ENCODE measurements around the gene PLCB1. TPM values are rescaled to one million over a fixed set of nuclear protein-coding genes. Genes with fewer than 3 reads are reported as not detected.

Gene PLCB1
- total RNA-seq, 1 experiment from 2014 or later, result 11.3 TPM

DNA sequence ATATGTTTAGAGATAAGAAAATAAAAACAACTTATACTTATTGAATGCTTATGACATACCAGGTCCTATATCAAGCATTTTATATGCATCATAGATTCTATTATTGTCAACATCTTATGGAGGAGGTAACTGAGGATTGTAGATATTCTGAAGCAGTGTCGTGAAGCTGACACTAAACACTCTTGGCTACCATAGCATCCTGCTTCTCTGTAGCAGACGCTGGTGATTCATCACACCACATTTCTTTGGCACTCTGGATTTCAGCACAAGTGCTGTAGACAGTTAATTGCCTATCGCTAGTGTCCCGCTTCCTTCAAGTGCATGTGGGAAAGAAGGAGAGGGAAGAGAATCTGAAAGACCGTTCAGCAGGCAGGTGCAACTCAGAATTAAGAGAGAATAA, 317.1 kb downstream of the PLCB1 start (continued):
- no peak for TF ChIP-seq ZNF281 (CRISPR knock-in tag; IDR thresholded peaks at IDR 0.05)
- TF ChIP-seq ERG (CRISPR knock-in tag; IDR thresholded peaks at IDR 0.05), result no peak
- TF ChIP-seq FOXK1 (CRISPR knock-in tag; IDR thresholded peaks at IDR 0.05), result no peak
- no peak for TF ChIP-seq MYBL2 (CRISPR knock-in tag; IDR thresholded peaks at IDR 0.05)

DNA sequence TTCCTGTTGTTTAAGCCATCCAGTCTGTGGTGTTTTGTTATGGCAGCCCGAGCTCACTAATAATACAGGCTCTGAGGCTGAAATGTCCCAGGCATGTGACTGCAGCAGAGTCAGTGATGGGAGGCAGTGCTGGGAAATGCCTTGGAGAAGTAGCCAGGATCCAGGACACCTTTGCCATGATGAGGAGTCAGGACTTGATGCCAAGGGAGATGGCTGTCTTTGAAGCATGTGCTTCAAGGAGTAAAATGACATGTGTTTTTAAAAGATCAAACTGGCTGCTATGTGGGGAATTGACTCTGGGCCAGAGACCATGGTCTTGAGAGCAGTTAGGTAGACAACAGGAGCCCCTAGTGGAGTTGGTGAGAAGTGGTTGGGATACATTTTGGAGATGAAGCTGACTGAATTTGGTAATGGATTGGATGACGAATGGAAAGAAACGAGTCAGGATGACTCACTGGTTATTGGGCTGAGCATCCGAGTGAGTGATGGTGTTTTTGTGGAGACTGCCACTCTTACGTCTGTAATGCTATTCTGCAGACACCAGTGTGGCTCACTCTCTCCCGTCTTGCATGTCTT, 322.2 kb downstream of the PLCB1 start:
- no peak overlapping the region for H3K27ac Mint-ChIP-seq
- no peaks in the 10 kb centered on the region; the same call in 1 of the 2 replicates for H3K4me1 Mint-ChIP-seq
- DNase-seq (ENCODE audit: low spot score), result no peak
- no peak overlapping the region for H3K4me3 Mint-ChIP-seq
- ATAC-seq, result peak; percentile 97
- no peaks in the 10 kb centered on the region for H3K27me3 Mint-ChIP-seq (ENCODE audit: low read depth)
- ChIA-PET POLR2A (no interaction called here), CTCF (interaction anchor here (0.6 to 1.3 kb wide), 3 partner anchors 11 to 94 kb away, joined by 3 to 8 read pairs (median 4); no protein-coding TSS in a partner anchor)
- no peaks in the 10 kb centered on the region for H3K9me3 Mint-ChIP-seq
- no peak for TF ChIP-seq TEAD4 (CRISPR knock-in tag; IDR thresholded peaks at IDR 0.05)
- TF ChIP-seq, protein P1, sequence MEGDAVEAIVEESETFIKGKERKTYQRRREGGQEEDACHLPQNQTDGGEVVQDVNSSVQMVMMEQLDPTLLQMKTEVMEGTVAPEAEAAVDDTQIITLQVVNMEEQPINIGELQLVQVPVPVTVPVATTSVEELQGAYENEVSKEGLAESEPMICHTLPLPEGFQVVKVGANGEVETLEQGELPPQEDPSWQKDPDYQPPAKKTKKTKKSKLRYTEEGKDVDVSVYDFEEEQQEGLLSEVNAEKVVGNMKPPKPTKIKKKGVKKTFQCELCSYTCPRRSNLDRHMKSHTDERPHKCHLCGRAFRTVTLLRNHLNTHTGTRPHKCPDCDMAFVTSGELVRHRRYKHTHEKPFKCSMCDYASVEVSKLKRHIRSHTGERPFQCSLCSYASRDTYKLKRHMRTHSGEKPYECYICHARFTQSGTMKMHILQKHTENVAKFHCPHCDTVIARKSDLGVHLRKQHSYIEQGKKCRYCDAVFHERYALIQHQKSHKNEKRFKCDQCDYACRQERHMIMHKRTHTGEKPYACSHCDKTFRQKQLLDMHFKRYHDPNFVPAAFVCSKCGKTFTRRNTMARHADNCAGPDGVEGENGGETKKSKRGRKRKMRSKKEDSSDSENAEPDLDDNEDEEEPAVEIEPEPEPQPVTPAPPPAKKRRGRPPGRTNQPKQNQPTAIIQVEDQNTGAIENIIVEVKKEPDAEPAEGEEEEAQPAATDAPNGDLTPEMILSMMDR (IDR thresholded peaks at IDR 0.05), result peak; percentile 27; the same call in 1 of the 2 replicates
- H3K36me3 Mint-ChIP-seq, result no peaks in the 10 kb centered on the region

- H3K27me3 Mint-ChIP-seq (ENCODE audit: low read depth), result no peaks in the 10 kb centered on the region
- no peaks in the 10 kb centered on the region for H3K36me3 Mint-ChIP-seq
- H3K27ac Mint-ChIP-seq, result no peak overlapping the region
- H3K9me3 Mint-ChIP-seq, result no peaks in the 10 kb centered on the region
- no peak overlapping the region for H3K4me3 Mint-ChIP-seq
- no peak for DNase-seq (ENCODE audit: low spot score)
- no peaks in the 10 kb centered on the region; the same call in 1 of the 2 replicates for H3K4me1 Mint-ChIP-seq
- CTCF ChIA-PET, result no interaction called here
- no peak for ATAC-seq
- POLR2A ChIA-PET, result no interaction called here
- TF ChIP-seq, protein P2, sequence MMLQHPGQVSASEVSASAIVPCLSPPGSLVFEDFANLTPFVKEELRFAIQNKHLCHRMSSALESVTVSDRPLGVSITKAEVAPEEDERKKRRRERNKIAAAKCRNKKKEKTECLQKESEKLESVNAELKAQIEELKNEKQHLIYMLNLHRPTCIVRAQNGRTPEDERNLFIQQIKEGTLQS (CRISPR knock-in tag; conservative IDR thresholded peaks at IDR 0.05), result no peak
- TF ChIP-seq, protein P3, sequence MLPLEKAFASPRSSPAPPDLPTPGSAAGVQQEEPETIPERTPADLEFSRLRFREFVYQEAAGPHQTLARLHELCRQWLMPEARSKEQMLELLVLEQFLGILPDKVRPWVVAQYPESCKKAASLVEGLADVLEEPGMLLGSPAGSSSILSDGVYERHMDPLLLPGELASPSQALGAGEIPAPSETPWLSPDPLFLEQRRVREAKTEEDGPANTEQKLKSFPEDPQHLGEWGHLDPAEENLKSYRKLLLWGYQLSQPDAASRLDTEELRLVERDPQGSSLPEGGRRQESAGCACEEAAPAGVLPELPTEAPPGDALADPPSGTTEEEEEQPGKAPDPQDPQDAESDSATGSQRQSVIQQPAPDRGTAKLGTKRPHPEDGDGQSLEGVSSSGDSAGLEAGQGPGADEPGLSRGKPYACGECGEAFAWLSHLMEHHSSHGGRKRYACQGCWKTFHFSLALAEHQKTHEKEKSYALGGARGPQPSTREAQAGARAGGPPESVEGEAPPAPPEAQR (CRISPR knock-in tag; IDR thresholded peaks at IDR 0.05), result no peak
- TF ChIP-seq E2F4 (CRISPR knock-in tag; IDR thresholded peaks at IDR 0.05; ENCODE audit: borderline replicate concordance, low read depth) (no peak), AR (CRISPR knock-in tag; IDR thresholded peaks at IDR 0.05) (no peak), TEAD4 (CRISPR knock-in tag; IDR thresholded peaks at IDR 0.05) (no peak), TEAD1 (CRISPR knock-in tag; IDR thresholded peaks at IDR 0.05) (no peak), NFE2L1 (CRISPR knock-in tag; IDR thresholded peaks at IDR 0.05) (no peak), ATF6 (CRISPR knock-in tag; IDR thresholded peaks at IDR 0.05) (no peak), MYBL2 (CRISPR knock-in tag; IDR thresholded peaks at IDR 0.05) (no peak), IRF2 (CRISPR knock-in tag; IDR thresholded peaks at IDR 0.05; ENCODE audit: borderline replicate concordance, low read depth) (no peak)
- TF ChIP-seq, protein P4, sequence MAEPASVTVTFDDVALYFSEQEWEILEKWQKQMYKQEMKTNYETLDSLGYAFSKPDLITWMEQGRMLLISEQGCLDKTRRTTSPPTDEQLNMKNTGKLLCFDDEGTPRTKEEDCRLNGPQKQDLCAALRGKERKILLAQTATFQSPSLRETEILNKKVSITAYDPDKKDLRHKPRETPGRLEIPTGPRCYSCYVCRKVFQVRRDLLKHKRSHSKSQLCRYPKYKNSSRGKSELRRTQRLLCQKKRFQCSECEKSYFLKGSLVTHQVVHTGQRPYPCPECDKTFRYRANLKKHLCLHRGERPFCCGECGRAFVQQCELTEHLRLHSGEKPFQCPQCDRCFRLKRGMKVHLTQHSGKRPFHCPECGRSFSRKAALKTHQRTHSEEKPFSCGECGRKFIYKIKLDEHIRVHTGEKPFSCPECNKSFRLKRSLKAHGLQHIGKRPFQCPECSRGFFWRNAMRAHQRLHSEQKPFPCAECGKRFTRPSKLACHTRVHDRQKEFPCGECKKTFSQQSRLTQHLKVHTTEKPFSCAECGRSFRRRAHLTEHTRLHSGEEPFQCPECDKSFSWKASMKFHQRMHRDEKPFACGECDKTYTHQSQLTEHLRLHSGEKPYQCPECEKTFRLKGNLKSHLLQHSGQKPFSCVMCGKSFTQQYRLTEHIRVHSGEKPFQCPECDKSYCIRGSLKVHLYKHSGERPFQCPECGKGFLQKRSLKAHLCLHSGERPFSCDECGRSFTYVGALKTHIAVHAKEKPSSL (CRISPR knock-in tag; conservative IDR thresholded peaks at IDR 0.05), result no peak
These were observed 324.7 kb downstream of the PLCB1 start for GRCh38 chr20:8456765-8457164.

Data from WTC11 (cell line).